ENCODE data around the gene CYP4F8. TPM values are rescaled to one million over a fixed set of nuclear protein-coding genes. Genes with fewer than 3 reads are reported as not detected.

CYP4F8 gene
- total and polyA plus RNA-seq, 4 donors, result not detected

- Histone ChIP-seq H3K36me3 (ENCODE audit: control insufficient read depth in 4 of 4, insufficient read depth in 3 of 4, low read depth in 1 of 4, low read length in 3 of 4) (no peaks in the 10 kb centered on the region), H3K9ac (ENCODE audit: low read depth in 1 of 2, low read length in 2 of 2) (no peak overlapping the region), H3K27me3 (ENCODE audit: control insufficient read depth in 4 of 4, insufficient read depth in 4 of 4, low read length in 3 of 4) (no peaks in the 10 kb centered on the region), H3K4me3 (ENCODE audit: low read depth in 1 of 3, low read length in 3 of 3) (no peak overlapping the region), H3K9me3 (ENCODE audit: control insufficient read depth in 4 of 4, low read length in 3 of 4) (no peaks in the 10 kb centered on the region), H3K27ac (ENCODE audit: low read depth in 1 of 2, low read length in 2 of 2) (no peak overlapping the region), H3K4me1 (ENCODE audit: control insufficient read depth in 4 of 4, insufficient read depth in 4 of 4, low read length in 3 of 4) (no peaks in the 10 kb centered on the region)
- TF ChIP-seq HNF4A (conservative IDR thresholded peaks at IDR 0.05), result no peak
- no peak for TF ChIP-seq FOXA2 (IDR thresholded peaks at IDR 0.05)
- TF ChIP-seq, protein P1, sequence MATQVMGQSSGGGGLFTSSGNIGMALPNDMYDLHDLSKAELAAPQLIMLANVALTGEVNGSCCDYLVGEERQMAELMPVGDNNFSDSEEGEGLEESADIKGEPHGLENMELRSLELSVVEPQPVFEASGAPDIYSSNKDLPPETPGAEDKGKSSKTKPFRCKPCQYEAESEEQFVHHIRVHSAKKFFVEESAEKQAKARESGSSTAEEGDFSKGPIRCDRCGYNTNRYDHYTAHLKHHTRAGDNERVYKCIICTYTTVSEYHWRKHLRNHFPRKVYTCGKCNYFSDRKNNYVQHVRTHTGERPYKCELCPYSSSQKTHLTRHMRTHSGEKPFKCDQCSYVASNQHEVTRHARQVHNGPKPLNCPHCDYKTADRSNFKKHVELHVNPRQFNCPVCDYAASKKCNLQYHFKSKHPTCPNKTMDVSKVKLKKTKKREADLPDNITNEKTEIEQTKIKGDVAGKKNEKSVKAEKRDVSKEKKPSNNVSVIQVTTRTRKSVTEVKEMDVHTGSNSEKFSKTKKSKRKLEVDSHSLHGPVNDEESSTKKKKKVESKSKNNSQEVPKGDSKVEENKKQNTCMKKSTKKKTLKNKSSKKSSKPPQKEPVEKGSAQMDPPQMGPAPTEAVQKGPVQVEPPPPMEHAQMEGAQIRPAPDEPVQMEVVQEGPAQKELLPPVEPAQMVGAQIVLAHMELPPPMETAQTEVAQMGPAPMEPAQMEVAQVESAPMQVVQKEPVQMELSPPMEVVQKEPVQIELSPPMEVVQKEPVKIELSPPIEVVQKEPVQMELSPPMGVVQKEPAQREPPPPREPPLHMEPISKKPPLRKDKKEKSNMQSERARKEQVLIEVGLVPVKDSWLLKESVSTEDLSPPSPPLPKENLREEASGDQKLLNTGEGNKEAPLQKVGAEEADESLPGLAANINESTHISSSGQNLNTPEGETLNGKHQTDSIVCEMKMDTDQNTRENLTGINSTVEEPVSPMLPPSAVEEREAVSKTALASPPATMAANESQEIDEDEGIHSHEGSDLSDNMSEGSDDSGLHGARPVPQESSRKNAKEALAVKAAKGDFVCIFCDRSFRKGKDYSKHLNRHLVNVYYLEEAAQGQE (IDR thresholded peaks at IDR 0.05), result no peak
- TF ChIP-seq YY1 (IDR thresholded peaks at IDR 0.05), result no peak
- no peak for DNase-seq (ENCODE audit: low spot score)
- WGBS, result 43% methylated on average over 5 of the region's 5 CpGs
Observed at GRCh38 chr19:15612342-15612741, 2.7 kb upstream of the CYP4F8 start.

DNA sequence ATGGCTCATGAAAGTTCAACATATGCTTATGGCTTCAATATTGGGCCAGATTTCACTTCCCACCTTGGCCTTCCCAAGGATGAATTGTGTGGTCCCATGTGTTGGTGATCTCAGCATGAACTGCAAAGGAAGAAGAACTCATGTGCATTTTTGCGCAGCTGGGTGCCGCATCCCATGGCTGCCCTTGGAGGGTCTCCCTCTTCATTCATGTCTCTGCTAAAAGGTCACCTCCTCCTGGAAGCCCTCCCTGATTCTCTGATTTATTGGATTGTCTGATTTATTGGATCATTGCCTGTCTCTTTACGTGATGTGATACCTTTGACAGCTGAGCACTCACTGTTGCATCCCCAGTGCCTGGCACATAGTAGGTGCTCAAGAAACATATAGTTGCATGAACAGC, 1.7 kb upstream of the CYP4F8 start:
- Histone ChIP-seq H3K4me1 (ENCODE audit: control insufficient read depth in 4 of 4, insufficient read depth in 4 of 4, low read length in 3 of 4) (no peaks in the 10 kb centered on the region), H3K27ac (ENCODE audit: low read depth in 1 of 2, low read length in 2 of 2) (no peak overlapping the region), H3K9ac (ENCODE audit: low read depth in 1 of 2, low read length in 2 of 2) (no peak overlapping the region), H3K4me3 (ENCODE audit: low read depth in 1 of 3, low read length in 3 of 3) (no peak overlapping the region), H3K27me3 (ENCODE audit: control insufficient read depth in 4 of 4, insufficient read depth in 4 of 4, low read length in 3 of 4) (no peaks in the 10 kb centered on the region), H3K36me3 (ENCODE audit: control insufficient read depth in 4 of 4, insufficient read depth in 3 of 4, low read depth in 1 of 4, low read length in 3 of 4) (no peaks in the 10 kb centered on the region), H3K9me3 (ENCODE audit: control insufficient read depth in 4 of 4, low read length in 3 of 4) (no peaks in the 10 kb centered on the region)
- TF ChIP-seq RXRA (IDR thresholded peaks at IDR 0.05) (no peak), GABPA (IDR thresholded peaks at IDR 0.05 in 1 of 2, conservative IDR thresholded peaks at IDR 0.05 in 1 of 2) (no peak), ZBTB33 (IDR thresholded peaks at IDR 0.05) (no peak), FOXA1 (IDR thresholded peaks at IDR 0.05) (no peak), ATF3 (IDR thresholded peaks at IDR 0.05) (no peak), CTCF (IDR thresholded peaks at IDR 0.05; ENCODE audit: low read depth, low read length, missing input control) (no peak), HNF4G (IDR thresholded peaks at IDR 0.05) (no peak), HNF4A (conservative IDR thresholded peaks at IDR 0.05) (no peak), FOXA2 (IDR thresholded peaks at IDR 0.05) (no peak), NR2F2 (IDR thresholded peaks at IDR 0.05) (no peak), YY1 (IDR thresholded peaks at IDR 0.05) (no peak), EGR1 (IDR thresholded peaks at IDR 0.05; ENCODE audit: low read depth in 2 of 2) (no peak), MAX (IDR thresholded peaks at IDR 0.05) (no peak), TAF1 (conservative IDR thresholded peaks at IDR 0.05) (no peak), SP1 (IDR thresholded peaks at IDR 0.05) (no peak)
- TF ChIP-seq, protein P1 (IDR thresholded peaks at IDR 0.05), result no peak
- WGBS, result 90% methylated on average over 3 of the region's 3 CpGs
- DNase-seq (ENCODE audit: low spot score), result no peak

Measured in liver (tissue), 9 donors.